GM23248 (cell line): ENCODE data around the gene DPP6. TPM values are rescaled to one million over a fixed set of nuclear protein-coding genes. Genes with fewer than 3 reads are reported as not detected.
"Not testable (repeated sequence)": the region's sequence is repeated elsewhere in the genome, so short reads cannot be mapped to it uniquely, and the experiment has no call there.

ENCODE experiments used
- DNase-seq: peaks from one replicate; pipeline ENCODE4 v3.0.0-alpha.2; 2015
- H2AFZ ChIP-seq: fragments of 200-600 bp; sonication (generic); 2 replicates; pipeline ENCODE4 v1.6.1; 2016; ENCODE audit warnings: antibody characterized with exemption
- H3F3A ChIP-seq: fragments of 200-600 bp; sonication (generic); 2 replicates; pipeline ENCODE4 v1.6.1; 2016; ENCODE audit warnings: mild to moderate bottlenecking, antibody characterized with exemption, mixed run types; ENCODE audit not compliant: insufficient read depth
- H3K27ac ChIP-seq: fragments of 200-600 bp; sonication (generic); 2 replicates; pipeline ENCODE4 v1.5.1; 2016; ENCODE audit warnings: mild to moderate bottlenecking
- H3K27me3 ChIP-seq: fragments of 200-600 bp; sonication (generic); replicated peaks from 2 replicates; pipeline ENCODE4 v1.6.1; 2016; ENCODE audit warnings: mild to moderate bottlenecking; ENCODE audit not compliant: insufficient read depth
- H3K36me3 ChIP-seq: fragments of 200-600 bp; sonication (generic); 2 replicates; pipeline ENCODE4 v1.6.1; 2016; ENCODE audit warnings: low read depth, mild to moderate bottlenecking
- H3K4me1 ChIP-seq: fragments of 200-600 bp; sonication (generic); 2 replicates; pipeline ENCODE4 v1.6.1; 2016; ENCODE audit warnings: mild to moderate bottlenecking; ENCODE audit not compliant: insufficient read depth
- H3K4me2 ChIP-seq: fragments of 200-600 bp; sonication (generic); one replicate; pipeline ENCODE4 v1.6.1; 2016; ENCODE audit warnings: mild to moderate bottlenecking; ENCODE audit not compliant: unreplicated experiment
- H3K4me3 ChIP-seq: fragments of 200-600 bp; sonication (generic); 2 replicates; pipeline ENCODE4 v1.5.1; 2016; ENCODE audit warnings: mild to moderate bottlenecking
- H3K79me2 ChIP-seq: fragments of 200-600 bp; sonication (generic); 2 replicates; pipeline ENCODE4 v1.6.1; 2016; ENCODE audit warnings: mild to moderate bottlenecking; ENCODE audit not compliant: insufficient read depth
- H3K9ac ChIP-seq: fragments of 200-600 bp; sonication (generic); 2 replicates; pipeline ENCODE4 v1.6.1; 2016; ENCODE audit warnings: mild to moderate bottlenecking
- H3K9me2 ChIP-seq: fragments of 200-600 bp; sonication (generic); 2 replicates; pipeline ENCODE4 v1.6.1; 2016; ENCODE audit warnings: mixed run types, mild to moderate bottlenecking, moderate library complexity; ENCODE audit not compliant: insufficient read depth
- H3K9me3 ChIP-seq: fragments of 200-600 bp; sonication (generic); one replicate; pipeline ENCODE4 v1.6.1; 2017; ENCODE audit warnings: low read depth
- H4K20me1 ChIP-seq: fragments of 200-600 bp; sonication (generic); 2 replicates; pipeline ENCODE4 v1.6.0; 2016; ENCODE audit not compliant: insufficient read depth
- WGBS, 2 experiments: methylation state at CpG; one replicate each; pipeline ENCODE4 v1.1.6; 2015 to 2017; ENCODE audit warnings: low lambda C conversion rate in 2 of 2, low coverage in 1 of 2; ENCODE audit errors: missing lambda C conversion rate in 2 of 2; 5-methylcytosine and 5-hydroxymethylcytosine counted together
- in situ Hi-C: fragments of 300-500 bp; cut with MboI; formaldehyde crosslinking; loops from 2 replicates; pipeline ENCODE4 v1.15.0; 2020
- polyA plus RNA-seq: library from polyadenylated mRNA; unstranded; fragments of >200 nt; fragmentation: Nextera tagmentation; extraction: Ambion mirVana; gene quantifications from 2 replicates; pipeline ENCODE4 v1.2.1, GENCODE V29; 2016
- total RNA-seq: library from RNA; depleted of rRNA; stranded (reverse); fragments of >200 nt; shearing (Covaris generic); gene quantifications from 2 replicates; pipeline ENCODE4 v1.2.3, GENCODE V29; 2014

The DPP6 gene
- total and polyA plus RNA-seq, 2 experiments from 2014 or later, result not detected

DNA sequence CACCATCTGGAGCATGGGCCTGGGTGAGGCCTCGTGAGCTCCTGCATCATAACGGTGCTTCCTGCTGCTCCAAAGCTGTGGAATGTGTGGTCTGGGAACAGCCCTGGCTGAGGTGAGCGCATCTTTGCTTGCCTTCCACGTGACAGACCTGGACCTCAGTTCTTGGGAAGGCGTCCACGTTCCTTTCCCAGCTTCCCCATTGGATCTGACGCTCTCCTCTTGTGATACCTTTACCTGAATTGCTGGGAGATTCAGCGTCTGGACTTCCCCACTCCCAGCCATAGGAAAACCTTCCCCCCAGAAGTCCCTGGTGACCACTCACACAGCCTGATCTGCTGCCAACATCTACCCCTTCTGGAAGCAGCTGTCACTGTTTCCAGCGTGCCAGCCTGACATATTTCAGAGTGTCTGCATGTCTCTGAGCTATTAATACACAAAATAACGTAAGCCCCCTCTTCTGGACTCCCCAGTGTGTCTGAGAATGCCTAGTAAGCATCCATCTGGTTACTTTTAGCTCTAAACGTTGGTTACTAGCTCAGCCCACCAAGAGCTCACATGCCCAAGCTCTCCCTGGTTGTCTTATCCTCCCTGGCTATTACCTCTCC, 21.6 kb upstream of the DPP6 start:
- H3K4me3 ChIP-seq, H2AFZ ChIP-seq, H4K20me1 ChIP-seq, H3K9ac ChIP-seq, H3K9me3 ChIP-seq, H3K4me2 ChIP-seq, H3K36me3 ChIP-seq, H3K27ac ChIP-seq, H3K79me2 ChIP-seq, in situ Hi-C loops, H3K4me1 ChIP-seq, H3K27me3 ChIP-seq, DNase-seq, H3K9me2 ChIP-seq, H3F3A ChIP-seq: not testable (repeated sequence)
- whole genome bisulfite sequencing, 2 experiments, result 6 to 8% methylated on average over 11 of the region's 11 CpGs

DNA sequence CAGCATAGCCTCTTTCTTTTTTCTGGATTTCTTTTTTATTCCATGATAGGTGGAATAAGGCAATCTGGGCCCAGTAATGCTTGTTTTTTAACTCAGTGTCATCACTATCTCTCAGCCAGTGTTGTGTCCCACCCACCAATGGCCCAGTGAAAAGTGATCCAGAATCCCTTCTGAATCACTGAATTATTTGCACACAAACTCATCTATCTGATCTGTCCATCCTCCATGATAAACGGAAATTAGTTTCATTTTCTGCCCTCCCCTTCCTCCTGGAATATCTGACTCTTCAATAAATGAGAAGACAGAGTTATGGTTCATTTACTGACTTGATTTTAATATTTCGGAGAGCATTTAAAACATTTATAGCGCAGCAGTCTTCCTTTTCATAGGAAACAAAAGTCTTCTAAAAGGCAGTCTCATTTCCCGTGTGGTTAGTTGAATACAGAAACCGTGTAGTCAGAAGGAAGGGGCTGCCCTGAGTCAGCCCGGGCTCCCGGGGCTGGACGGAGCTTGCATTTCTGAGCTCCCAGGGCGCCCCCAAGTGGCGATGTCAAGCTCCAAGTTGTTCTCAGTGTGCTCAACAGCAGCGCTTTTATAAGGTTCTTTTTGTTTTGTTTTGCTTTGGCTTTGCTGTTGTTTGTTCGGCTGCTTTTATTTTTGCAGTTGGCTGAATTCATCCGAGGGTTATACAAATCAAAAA, 12.6 kb upstream of the DPP6 start:
- H3K9me3 ChIP-seq, H3K4me2 ChIP-seq, H3F3A ChIP-seq, H3K36me3 ChIP-seq, in situ Hi-C loops, H3K4me1 ChIP-seq, H3K27me3 ChIP-seq, DNase-seq, H3K9ac ChIP-seq, H3K79me2 ChIP-seq, H3K9me2 ChIP-seq, H2AFZ ChIP-seq, H4K20me1 ChIP-seq, H3K4me3 ChIP-seq, H3K27ac ChIP-seq: not testable (repeated sequence)
- WGBS, 2 experiments, result 1% methylated on average over 8 of the region's 13 CpGs

DNA sequence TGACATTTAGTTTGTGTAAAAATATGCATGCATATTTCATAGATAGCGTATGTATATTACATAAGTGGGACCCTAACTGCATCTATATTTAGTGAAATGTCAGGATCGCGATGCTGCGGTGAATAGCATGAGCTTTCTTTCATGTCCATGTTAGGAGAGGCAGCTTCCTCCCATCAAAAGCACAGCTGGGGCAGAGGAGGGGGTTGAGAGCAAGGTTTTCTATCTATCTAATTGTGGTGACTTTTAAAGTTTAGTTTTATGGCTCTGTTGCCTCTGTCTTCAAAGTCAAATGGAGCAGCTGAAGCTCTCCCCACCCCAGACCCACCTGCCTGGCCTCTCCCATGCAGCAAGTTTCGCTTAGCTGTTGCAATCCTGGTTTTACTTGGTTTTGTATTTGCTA, 1.8 kb upstream of the DPP6 start:
- H3K9me3 ChIP-seq, H3K27ac ChIP-seq, H3K9ac ChIP-seq, H3K9me2 ChIP-seq, H3K79me2 ChIP-seq, H3K4me3 ChIP-seq, H4K20me1 ChIP-seq, H3K36me3 ChIP-seq, H3K4me1 ChIP-seq, H3K27me3 ChIP-seq, H2AFZ ChIP-seq, H3K4me2 ChIP-seq, DNase-seq, H3F3A ChIP-seq, in situ Hi-C loops: not testable (repeated sequence)
- WGBS, 2 experiments, result 50 to 58% methylated on average over 5 of the region's 5 CpGs

DNA sequence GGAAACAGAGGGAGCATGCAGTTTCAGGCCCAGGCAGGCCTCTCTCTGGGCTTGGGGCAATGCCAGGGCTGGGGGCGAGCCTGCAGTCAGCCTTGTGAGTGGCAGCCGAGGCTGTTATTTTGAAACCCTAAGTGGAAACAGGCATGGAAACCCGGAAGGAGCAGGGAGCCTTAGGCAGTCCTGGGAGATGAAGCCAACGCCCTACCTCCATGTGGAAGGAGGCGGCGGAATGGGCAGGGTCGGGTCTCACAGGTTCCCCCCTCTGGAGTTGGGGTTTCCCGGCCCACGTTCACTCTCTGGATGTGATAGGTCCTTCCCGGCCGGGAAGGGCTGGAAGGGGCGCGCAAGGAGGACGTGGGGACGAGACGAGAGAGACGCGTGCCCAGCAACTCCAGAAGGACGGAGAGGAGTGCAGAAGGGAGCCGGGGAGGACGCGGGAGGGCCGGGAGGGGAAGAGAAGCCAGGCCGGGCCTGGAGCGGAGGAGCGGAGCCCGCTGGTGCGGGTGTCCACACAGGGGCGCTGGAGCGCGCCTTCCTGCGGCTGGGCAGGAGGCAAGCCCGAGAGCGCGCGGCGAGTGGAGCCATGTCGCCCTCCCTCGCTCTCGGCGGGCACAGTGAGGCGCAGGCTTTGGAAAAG, 1.1 kb upstream of the DPP6 start:
- H3K9ac ChIP-seq, H3K27me3 ChIP-seq, H2AFZ ChIP-seq, H3K36me3 ChIP-seq, H4K20me1 ChIP-seq, H3F3A ChIP-seq, H3K79me2 ChIP-seq, H3K4me1 ChIP-seq, in situ Hi-C loops, H3K9me3 ChIP-seq, H3K4me3 ChIP-seq, H3K4me2 ChIP-seq, H3K27ac ChIP-seq, H3K9me2 ChIP-seq, DNase-seq: not testable (repeated sequence)
- WGBS, 2 experiments, result 4 to 5% methylated on average over 10 to 27 of the region's 42 CpGs

DNA sequence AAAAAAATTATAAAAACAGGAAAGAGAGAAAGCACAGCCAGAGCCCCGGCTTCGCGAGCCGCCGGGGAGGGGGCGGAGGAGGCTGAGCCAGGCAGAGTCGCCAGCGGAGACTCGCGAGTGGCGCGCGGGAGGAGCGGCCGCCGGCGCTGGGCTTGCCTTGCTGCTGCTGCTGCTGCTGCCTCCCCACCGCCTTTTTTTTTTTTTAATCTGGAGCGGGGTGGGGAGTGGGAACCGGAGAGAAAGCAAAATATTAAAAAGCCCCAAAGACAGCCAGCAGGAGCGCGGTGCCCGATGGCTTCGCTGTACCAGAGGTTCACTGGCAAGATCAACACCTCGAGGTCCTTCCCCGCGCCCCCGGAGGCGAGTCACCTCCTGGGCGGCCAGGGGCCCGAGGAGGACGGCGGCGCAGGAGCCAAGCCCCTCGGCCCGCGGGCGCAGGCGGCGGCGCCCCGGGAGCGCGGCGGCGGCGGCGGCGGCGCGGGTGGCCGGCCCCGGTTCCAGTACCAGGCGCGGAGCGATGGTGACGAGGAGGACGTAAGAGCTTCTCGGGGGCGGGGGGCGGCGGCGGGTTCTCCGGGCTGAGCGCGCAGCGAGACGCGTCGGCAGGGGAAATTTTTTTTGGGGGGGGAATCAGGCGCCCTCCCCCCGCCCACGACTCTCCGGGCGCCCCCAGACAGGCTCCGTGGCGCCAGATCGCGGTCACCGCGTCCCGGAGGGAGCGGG, 493 bp downstream of the DPP6 start:
- H3K4me1 ChIP-seq, H3K9ac ChIP-seq, H3K36me3 ChIP-seq, H2AFZ ChIP-seq, H3K27ac ChIP-seq, DNase-seq, H4K20me1 ChIP-seq, H3K9me2 ChIP-seq, in situ Hi-C loops, H3K4me3 ChIP-seq, H3K27me3 ChIP-seq, H3F3A ChIP-seq, H3K79me2 ChIP-seq, H3K4me2 ChIP-seq, H3K9me3 ChIP-seq: not testable (repeated sequence)
- WGBS, 2 experiments, result 1 to 4% methylated on average over 26 to 71 of the region's 83 CpGs

DNA sequence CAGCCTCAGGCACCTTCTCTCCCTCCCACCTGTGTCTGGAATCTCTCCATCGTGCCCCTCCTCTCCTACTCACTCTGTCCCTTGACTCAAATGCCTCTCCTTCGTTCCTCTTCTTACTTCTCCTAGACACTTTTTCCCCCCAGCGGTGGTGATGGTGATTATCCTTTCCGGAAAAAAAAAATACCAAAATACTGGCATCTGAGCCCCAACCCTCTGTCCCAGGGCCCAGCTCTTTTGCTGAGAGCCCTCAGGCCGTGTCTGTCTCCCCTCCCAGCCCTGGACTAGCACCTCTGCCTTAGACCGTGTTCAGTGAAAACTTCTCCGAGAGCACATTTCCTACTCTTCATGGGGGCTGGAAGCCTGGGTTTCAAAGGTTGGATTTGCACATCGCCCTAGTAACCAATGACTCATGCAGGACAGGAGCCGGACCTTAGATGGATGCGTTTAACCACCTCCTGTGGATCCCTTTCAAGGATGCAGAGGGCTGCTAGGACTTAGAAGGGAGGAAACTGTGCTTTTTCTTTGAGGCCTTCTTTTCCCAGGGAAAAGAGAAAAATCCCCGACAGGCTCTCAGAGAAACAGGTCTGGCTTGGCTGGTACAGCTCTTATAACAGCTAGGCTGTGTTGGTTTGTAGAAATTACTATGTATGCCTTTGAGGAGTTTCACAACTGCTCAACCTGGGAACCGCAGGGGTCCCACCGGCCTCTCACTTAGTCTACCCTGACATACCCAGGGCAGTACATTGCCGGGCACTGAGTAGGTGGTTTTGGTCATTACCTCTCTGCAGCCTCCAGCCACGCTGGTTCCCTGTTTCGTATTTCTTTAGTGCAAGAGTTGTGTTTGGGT, 1.5 kb downstream of the DPP6 start:
- WGBS, 2 experiments, result 25 to 37% methylated on average over 9 to 11 of the region's 16 CpGs
- DNase-seq, in situ Hi-C loops, H3K4me2 ChIP-seq, H3K27me3 ChIP-seq, H3F3A ChIP-seq, H4K20me1 ChIP-seq, H3K27ac ChIP-seq, H2AFZ ChIP-seq, H3K79me2 ChIP-seq, H3K4me3 ChIP-seq, H3K4me1 ChIP-seq, H3K9me2 ChIP-seq, H3K36me3 ChIP-seq, H3K9ac ChIP-seq, H3K9me3 ChIP-seq: not testable (repeated sequence)

DNA sequence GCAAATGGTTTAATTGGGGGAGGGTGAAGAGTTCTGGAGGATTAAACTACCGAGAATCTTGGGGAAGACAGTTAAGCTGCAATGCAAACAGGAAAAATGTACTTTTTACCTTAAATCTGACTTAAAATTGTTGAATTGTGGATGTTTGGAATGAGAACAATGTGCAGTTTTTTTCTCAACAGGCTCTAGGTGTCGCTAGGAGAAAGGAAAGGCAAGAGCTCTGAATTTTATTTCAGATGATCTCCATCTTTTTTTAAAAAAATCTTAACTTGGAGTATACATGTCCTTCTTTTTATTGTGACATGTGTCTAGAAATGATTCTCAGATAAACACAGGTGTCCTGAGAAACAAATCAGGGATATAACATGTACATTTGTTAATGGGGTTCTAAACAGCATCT, 2.5 kb downstream of the DPP6 start:
- H3K4me2 ChIP-seq, H3K79me2 ChIP-seq, H4K20me1 ChIP-seq, DNase-seq, H3K36me3 ChIP-seq, H3K27me3 ChIP-seq, H3K27ac ChIP-seq, H3K9me2 ChIP-seq, H2AFZ ChIP-seq, H3K9ac ChIP-seq, H3F3A ChIP-seq, H3K9me3 ChIP-seq, H3K4me3 ChIP-seq, H3K4me1 ChIP-seq, in situ Hi-C loops: not testable (repeated sequence)
- 0% methylated on average over 1 of the region's 2 CpGs for WGBS, 2 experiments
